Measurements from ENCODE around the gene CYS1.
"Not testable (repeated sequence)": the region's sequence is repeated elsewhere in the genome, so short reads cannot be mapped to it uniquely, and the experiment has no call there.

The CYS1 gene

GRCh38 chr2:10014418-10015190, 65.6 kb downstream of the CYS1 start:
- H3K4me3 ChIP-seq (ENCODE audit: low read depth, low read length): no peak overlapping the region
- TF ChIP-seq CTCF (IDR thresholded peaks at IDR 0.05; ENCODE audit: low read depth, low read length, missing control alignments): no peak
- no peak for DNase-seq (ENCODE audit: low read depth)
- in situ Hi-C loops (cut with HindIII; ENCODE audit: low sequenced_read_pairs): no loop called here

GRCh38 chr2:10013651-10014417, 66.4 kb downstream of the CYS1 start:
- H3K4me3 ChIP-seq (ENCODE audit: low read depth, low read length); in situ Hi-C loops (cut with HindIII; ENCODE audit: low sequenced_read_pairs): not testable (repeated sequence)

GRCh38 chr2:10012963-10013461, 67.2 kb downstream of the CYS1 start:
- TF ChIP-seq CTCF (IDR thresholded peaks at IDR 0.05; ENCODE audit: low read depth, low read length, missing control alignments): no peak
- in situ Hi-C loops (cut with HindIII; ENCODE audit: low sequenced_read_pairs): no loop called here
- no peak overlapping the region for H3K4me3 ChIP-seq (ENCODE audit: low read depth, low read length)
- no peak for DNase-seq (ENCODE audit: low read depth)

More at GRCh38 chr2:10013651-10014417, 66.4 kb downstream of the CYS1 start:
- DNase-seq (ENCODE audit: low read depth): not testable (repeated sequence)

- DNase-seq (ENCODE audit: low read depth); H3K4me3 ChIP-seq (ENCODE audit: low read depth, low read length); in situ Hi-C loops (cut with HindIII; ENCODE audit: low sequenced_read_pairs): not testable (repeated sequence)
These were observed 67.7 kb downstream of the CYS1 start for GRCh38 chr2:10012366-10012962.

- H3K4me3 ChIP-seq (ENCODE audit: low read depth, low read length); DNase-seq (ENCODE audit: low read depth); in situ Hi-C loops (cut with HindIII; ENCODE audit: low sequenced_read_pairs): not testable (repeated sequence)
These were observed 68.4 kb downstream of the CYS1 start for GRCh38 chr2:10011606-10012325.

GRCh38 chr2:10010861-10011605, 69.2 kb downstream of the CYS1 start:
- DNase-seq (ENCODE audit: low read depth); in situ Hi-C loops (cut with HindIII; ENCODE audit: low sequenced_read_pairs); H3K4me3 ChIP-seq (ENCODE audit: low read depth, low read length): not testable (repeated sequence)

GRCh38 chr2:10009811-10010781, 70.1 kb downstream of the CYS1 start:
- in situ Hi-C loops (cut with HindIII; ENCODE audit: low sequenced_read_pairs): no loop called here
- H3K4me3 ChIP-seq (ENCODE audit: low read depth, low read length): no peak overlapping the region
- peak; percentile 11 for DNase-seq (ENCODE audit: low read depth)
- no peak for TF ChIP-seq CTCF (IDR thresholded peaks at IDR 0.05; ENCODE audit: low read depth, low read length, missing control alignments)
